ENCODE measurements around the gene ZNF593.

ZNF593 gene

DNA sequence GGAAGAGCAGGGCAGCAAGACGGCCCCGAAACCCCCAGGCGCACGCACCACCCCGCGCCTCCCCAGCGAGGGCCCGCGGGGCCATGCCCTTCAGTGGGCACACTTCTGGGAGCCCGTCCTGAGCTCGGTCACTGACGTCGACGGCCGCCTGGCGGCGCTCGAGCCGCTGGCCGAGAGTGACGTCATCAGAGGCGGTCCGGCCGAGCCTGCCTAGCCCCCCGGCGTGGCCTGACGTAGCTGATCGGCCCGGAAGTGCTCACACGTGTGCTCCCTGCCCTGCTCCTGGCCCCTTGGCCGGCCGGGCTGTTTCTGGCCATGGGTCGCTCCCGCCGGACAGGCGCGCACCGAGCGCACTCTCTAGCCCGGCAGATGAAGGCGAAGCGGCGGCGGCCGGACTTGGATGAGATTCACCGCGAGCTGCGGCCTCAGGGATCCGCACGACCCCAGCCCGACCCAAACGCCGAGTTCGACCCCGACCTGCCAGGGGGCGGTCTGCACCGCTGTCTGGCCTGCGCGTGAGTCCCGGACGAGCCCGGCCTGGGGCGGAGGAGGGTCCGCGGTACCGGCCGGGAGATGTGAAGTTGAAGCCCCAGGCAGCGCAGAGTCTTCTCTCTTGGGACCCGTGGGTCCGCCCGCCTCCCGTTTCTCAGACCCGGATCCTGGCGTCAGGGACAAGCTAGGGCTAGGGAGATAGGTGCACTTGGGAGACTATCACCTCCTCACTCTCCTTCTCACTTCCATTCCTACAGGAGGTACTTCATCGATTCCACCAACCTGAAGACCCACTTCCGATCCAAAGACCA is at the start of gene ZNF593:
Gene ZNF593, plus strand, starts transcription at position 240 of the 803 bp plus-strand sequence. Its CDS starts 76 bp downstream, at position 316.
- peak; percentile 84 for DNase-seq

DNA sequence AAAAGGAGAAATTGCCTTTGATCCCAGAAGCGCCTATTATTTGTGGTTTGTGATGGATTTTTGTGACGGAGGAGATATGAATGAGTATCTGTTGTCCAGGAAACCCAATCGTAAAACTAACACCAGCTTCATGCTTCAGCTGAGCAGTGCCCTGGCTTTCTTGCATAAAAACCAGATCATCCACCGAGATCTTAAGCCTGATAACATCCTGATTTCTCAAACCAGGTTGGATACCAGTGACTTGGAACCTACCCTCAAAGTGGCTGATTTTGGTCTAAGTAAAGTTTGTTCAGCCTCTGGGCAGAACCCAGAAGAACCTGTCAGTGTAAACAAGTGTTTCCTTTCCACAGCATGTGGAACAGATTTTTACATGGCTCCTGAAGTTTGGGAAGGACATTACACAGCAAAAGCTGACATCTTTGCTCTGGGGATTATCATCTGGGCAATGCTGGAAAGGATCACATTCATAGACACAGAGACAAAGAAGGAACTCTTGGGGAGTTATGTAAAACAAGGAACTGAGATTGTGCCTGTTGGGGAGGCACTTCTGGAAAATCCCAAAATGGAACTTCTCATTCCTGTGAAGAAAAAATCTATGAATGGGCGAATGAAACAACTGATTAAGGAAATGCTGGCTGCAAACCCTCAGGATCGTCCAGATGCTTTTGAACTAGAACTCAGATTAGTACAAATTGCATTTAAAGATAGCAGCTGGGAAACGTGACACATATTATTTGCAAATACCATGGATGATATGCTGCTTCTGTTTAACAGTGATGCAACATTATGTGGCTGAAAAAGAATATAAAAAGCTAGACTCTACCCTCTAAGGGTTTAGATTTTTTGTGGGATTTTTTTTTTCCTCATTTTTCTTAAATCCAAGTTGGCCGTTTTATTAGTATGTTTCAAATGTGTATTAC is 47.6 kb upstream of the ZNF593 start:
- DNase-seq = peak; percentile 13

DNA sequence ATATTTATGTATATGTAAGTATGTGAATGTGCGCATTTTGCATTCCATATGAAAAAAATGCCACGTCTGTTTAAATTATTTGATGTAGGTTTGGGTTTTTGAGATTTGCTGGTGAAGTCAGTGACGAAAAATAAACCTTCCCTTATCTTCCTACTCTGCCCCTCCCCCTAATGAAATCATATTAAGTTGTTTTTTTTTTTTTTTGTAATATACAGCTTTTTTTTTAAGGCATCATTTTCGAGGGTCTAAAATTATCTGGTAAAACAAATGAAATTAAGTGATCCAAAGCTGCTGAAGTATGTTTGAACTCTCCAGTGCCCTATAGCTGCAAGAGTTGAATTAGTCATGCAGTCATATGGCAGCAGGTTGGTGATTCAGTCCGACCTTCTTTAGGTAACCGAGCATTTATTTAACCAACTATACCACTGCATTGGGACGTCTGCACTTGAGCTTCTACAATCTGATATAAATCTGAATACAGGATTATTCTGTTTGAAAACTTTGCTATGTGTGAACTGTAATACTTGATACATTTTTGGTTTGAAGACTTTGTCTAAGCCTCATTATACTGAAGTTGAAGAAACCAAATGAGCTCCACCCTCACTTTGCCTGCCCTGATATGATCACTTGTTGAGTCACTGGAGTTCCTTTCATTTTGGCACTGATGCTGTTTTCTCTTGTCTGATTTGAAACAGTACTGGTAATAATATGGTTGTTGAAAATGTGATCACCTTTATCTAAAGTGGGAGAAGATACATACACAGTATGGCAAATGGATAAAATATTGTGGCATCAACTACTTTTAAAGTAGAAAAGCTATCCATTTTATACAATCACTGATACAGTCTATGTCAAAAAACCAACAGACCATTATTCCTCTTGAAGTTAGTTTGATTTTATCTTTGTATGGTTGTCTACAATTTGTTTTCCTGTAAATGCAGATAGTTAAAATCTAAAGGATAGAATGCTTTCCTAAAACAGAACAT is 46.4 kb upstream of the ZNF593 start:
- DNase-seq = peak; percentile 78

DNA sequence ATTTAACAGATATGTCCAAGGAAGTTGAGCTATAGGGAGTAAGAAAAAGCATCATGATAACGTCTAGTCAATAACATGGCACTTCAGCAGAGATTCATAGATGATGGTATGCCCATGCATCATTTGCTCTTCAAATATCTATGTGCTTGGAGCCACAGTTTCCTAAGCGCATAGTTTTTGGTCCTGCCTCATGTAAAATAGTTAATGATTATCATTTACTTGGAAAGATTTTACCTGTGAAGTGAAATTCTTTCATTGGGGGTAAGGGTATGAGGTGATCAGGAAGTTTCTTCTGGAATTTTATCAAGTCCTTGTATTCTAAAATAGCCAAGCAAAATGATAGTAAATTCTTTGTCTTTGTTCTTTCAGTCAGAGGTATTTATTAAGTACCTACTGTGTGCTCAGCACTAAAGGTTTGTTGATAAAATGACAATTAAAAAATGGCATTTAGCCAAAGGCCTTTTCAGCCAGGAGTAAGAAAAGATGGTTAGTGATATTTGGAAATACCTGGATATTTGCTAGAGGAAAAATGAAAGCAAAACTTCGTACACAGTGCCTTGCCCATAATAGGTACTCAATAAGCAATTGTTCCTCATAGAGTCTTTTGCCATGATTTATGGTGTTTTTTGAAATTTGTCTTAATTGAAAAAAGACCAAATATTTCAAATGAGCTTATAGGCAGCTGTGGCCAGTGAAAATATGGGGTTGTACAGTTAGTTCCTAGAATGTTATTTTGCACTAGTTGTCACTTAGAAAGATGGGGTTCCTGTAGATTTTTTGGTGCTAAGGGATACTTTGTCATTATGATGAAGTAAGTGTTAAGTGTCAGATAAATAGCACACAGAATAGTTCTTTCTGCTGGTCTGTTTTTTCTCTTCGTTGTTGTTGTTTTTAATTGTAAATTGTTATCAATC is 45.0 kb upstream of the ZNF593 start:
- DNase-seq = no peak

DNA sequence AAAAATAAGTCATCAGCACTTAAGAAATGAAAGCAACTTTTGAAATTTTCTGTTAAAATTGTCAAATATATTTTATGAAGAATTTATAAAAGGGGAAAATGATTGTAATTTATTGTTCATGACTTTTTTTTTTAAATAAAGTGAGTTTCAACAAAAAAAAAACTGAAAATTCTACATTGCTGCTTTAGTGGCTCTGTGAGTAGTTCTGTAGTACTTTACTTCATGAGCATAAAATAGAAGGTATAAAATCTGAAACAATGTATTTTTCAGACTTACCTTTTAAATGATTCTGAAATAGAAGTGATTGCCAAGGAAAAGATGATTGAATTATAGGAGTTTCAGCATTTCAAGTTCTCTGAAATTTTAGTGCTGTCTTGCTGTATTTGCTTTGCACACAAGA is 44.3 kb upstream of the ZNF593 start:
- no peak for DNase-seq

DNA sequence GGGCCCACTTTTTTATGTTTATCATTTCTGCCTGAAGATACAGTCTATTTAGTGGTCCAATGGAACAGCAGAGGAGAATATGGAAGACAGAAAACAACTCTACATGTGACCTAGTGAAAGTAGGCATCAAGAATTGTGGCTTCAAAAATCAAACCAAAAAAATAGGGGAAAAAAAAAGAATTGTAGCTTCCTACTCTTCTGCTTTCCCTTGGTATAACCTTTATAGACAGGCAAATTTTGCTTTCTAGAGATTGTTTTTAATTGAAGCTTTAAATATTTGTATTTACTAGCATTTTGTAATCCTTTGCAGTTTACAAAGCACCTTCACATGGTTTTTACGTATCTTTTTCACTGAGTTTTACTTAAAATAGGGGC is 43.8 kb upstream of the ZNF593 start:
- no peak for DNase-seq

DNA sequence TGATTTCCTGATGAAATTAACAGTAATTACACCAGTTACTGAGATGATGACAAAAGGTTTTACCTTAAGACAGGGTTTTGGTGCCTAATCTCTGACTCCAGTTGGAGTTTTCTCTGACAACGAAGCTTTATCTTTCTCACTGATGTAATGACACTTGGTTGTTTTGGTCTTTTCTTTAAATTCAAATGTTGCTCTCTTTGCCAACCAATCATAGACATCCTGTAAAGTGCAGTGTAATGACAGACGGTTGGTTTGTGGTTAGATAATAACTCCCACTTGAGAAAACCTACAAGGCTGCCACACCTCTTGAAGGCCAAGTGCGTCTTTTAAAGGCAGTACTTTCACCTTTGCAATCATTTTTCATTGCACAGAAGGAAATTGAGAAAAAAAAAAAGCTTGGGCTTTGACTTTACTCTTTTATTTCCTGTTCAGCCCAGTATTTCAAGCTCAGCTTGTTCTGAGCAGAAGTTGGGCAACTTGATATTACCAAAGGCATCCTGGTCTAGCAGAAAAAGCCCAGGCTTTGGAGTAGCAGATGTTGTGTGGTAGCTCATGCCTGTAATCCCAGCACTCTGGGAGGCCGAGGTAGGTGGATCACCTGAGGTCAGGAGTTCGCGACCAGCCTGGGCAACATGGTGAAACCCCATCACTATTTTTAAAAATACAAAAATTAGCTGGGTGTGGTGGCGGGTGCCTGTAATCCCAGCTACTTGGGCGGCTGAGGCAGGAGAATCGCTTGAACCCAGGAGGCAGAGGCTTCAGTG is 43.2 kb upstream of the ZNF593 start:
- peak; percentile 93 for DNase-seq

DNA sequence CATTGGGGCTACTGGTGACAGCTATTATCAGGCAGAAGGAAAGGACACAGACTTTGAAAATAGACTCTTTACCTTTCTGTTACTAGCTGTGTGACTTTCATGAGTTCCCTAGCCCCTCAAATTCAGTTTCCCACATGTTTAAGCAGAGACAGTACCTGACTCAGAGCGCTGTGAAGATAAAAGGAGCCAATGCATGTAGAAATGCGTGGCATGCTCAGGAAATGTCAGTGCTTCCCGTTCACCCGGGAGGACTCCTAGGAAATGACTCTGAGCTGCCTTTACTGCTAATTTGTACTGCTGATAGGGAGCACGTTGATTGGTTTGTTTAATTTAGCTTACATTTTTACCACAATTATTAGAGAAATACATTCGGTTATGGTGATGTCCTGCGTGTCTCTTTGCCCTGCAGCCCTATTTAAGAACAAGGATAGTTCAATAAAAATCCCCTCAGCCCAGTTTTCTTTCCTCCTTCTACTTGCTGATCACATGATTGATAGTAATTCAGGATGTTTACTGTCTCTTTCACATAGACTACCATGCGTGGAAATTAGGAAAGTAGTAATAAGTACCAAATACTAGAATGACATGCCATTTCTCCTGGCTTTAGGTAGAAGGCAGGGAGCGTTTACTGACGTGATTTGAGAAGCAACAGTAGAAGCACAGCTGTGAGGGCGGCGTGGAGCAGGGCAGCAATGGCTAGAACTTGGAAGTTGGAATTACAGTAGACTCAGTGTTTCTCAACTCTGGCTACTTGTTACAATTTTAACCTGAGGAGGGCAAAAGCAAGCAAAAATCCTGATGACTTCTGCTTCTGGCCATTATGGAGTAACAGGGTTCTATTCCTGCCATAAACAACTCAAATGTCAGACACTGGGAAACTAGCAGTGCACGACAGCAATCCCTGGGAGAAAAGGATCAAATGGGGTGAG is 42.2 kb upstream of the ZNF593 start:
- DNase-seq = no peak

DNA sequence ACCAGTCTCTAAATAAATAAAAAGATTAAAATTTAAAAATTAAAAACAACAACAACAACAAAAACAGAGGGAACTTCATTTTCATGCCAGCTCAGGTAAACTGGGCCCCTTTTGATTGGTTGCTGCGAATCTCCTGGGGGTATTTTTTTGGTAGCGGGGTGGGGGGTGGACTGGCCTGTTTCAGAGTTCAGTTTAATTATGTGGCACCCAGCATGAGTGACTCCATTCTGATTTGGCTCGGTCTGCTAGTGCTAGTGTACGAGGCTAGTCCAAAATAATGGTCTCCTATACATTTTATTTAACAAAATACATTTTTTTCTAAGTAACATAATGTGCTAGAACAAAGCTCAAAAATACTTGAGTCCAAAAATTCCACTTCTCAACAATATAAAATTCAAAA is 39.9 kb upstream of the ZNF593 start:
- no peak for DNase-seq

DNA sequence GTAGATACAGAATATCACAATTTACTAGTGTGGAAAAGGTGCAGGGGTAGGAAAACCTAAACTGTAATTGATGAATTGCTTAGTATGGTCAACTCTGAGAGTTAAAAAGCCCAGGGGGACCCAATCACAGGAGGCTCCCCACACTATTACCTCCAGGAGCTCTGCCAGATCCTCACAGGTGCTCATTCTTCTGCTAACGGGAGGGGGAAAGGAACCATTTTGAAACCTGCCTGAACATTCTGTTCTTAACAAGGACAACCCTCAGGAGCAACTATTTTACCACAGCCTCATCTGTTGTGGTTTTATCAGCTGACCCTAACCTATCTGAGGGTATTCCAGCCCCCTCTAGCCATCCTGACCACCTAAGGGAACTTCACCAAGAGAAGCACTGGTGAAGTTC is 39.0 kb upstream of the ZNF593 start:
- no peak for DNase-seq

DNA sequence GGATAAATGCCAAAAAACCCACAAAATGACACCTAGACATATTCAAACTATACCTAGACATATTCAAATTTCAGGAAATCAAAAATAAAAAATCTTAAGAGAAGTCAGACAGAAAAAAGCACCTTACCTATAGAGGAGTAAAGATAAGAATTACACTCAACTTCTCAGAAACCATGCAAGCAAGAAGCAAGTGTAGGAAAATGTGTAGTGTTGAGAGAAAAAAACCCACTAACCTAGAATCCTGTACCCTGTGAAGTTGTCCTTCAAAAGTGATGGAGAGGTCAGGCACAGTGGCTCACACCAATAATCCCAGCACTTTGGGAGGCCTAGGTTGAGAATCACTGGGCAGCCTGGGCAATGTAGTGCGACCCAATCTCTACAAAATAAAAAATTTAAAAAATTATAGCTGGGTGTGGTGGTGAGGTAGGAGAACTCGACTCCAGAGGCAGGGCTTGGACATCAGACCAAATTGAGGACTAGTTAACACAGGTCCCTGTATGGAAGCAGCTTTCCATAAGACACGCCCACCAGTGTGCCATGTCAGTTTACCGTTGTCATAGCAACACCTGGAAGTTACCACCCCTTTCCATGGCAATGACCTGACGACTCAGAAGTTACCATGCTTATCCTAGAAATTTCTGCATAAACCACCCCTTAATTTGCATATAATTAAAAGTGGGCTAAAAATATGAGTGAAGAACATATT is 37.4 kb upstream of the ZNF593 start:
- DNase-seq = no peak

DNA sequence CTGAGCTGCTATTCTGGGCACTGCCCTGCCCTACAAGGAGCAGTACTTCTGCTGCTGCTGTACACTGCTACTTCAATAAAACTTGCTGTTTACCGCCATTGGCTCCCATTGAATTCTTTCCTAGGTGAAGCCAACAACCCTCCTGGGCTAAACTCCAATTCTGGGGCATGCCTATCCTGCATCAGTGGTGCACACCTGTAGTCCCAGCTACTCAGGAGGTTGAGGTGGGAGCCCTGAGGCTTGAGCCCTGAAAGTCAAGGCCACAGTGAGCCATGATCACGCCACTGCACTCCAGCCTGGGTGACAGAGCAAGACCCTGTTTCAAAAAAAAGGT is 36.9 kb upstream of the ZNF593 start:
- DNase-seq = no peak

DNA sequence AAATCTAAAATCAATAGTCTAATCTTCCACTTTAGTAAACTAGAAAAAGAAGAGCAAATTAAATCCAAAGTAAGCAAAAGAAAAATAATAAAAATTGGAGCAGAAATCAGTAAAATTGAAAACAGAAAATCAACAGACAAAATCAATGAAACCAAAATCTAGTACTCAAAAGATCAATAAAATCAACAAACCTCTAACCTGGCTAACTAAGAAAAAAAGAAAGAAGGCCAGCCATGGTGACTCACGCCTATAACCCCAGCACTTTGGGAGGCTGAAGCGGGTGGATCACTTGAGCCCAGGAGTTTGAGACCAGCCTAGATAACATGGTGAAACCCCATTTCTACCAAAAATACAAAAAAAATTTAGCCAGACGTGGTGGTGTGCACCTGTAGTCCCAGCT is 35.2 kb upstream of the ZNF593 start:
- no peak for DNase-seq

DNA sequence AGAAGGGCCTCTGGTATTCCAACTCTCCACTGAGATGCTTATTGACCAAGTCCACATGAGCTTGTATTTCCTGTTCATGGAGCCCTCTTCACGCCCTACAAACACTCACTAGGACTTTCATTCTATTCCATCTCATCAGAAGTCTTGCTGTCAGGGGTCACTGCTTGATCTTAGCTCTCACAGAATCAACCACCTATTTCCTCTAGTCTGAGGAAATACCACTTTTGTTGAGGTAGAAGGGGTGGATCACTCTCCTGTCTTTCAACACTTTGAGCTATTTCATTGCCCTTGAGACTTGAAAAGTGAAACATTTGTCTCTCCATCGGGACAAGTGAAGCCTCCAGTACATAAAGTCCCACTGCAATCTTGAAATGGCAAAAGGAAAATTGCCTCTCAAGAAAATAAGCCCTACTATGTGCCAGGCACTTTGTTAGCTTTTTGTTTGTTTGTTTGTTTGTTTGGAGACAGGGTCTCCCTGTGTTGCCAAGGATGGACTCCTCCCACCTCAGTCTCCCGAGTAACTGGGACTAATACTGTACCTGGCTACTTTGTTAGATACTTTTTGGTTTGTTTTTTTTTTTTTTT is 30.6 kb upstream of the ZNF593 start:
- DNase-seq = no peak

DNA sequence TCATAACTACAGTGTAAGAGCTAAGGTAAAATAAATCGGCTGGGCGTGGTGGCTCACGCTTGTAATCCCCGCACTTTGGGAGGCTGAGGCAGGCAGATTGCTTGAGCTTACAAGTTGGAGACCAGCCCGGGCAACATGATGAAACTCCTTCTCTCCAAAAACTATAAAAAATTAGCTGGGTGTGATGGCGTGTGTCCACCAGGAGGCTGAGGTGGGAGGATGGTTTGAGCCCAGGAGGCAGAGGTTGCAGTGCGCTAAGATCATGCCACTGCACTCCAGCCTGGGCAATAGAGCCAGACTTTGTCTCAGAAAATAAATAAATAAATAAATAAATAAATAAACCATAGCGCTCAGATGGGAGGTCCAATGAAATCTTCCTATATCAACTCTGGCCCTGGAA is 27.5 kb upstream of the ZNF593 start:
- no peak for DNase-seq

DNA sequence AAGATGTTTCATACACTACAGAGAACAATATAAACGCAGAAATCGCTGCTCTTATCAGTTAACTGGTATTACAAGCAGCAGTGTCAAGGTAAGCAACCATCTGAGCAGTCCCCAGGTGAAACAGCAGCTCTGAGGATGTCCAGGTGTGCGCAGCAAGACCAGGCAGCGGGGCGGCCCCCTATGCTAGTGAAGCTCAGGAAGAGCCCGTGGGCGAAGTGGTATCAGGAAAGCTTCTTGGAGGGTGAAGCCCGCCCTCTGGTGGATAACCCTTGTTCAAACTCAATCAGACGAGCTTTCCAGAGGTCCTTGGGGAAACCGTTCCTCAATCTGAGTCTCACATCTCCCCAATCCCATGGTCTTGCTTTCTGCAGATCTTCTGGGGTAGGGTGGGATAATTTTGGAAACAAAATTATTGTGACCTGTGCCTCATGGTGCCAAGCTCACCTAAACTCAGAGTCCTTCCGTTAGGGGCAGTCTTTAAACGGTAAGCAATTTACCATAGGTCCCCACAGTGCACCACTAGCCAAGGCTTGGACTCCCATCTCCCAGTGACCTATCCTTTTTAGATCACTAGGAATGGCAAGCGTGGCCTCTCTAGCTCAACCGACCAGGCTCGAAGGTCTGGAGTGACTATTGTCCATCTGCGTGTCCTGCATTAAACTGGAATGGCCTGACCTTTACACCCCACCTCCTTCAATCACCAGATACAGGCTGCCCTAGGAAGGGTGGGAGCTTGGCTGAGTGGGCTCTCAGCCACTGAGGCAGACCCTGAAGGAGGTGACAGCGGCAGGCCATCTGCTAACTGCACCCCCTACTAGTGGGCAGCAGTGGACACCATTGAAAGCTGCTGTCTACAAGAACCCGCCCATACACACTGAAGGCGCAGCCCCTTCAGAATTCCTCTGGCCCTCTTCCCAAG is 24.4 kb upstream of the ZNF593 start:
- DNase-seq = peak; percentile 59

DNA sequence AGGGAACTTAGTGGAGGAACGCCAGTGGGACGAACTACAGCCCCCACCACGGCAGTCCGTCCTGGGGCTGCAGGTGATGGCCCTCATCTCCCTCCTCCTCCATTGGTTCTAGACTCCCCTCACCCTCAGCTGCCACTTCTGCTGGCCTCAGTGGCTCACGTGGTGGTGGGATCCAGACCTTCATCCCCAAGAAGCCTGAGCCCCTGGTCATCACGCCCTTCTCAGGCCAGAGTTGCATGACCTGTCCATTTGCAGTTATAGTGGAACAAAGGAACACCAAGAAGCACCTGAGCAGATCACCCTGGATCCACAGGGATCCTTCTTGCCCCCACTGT is 23.8 kb upstream of the ZNF593 start:
- DNase-seq = no peak

DNA sequence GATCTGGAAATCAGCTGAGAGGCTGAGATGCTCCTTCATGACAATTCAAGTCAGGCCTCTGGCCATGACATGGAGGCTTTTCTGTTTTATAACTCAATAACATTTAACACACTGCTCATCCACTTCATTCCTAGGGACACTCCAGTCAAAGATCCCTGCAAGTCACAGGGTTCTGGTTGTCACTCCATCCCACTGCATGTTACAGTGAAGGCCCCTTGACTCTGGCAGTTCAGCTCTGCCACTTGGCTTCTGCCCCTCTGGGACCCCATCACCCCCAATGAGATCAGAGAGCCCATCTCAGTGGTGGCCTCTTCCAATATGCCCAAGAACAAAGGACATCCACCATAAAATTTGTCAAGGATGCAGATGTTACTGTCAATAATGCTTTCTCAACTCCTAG is 20.8 kb upstream of the ZNF593 start:
- DNase-seq = no peak

Data from NCI-H226 (cell line).